Measurements from ENCODE around the gene GSE1. TPM values are rescaled to one million over a fixed set of nuclear protein-coding genes. Genes with fewer than 3 reads are reported as not detected.
"Not testable (repeated sequence)": the region's sequence is repeated elsewhere in the genome, so short reads cannot be mapped to it uniquely, and the experiment has no call there.

The GSE1 gene
- total RNA-seq, 2 experiments from 2014 or later = 29.6 to 30.0 TPM

- POLR2A ChIA-PET = no interaction called here
- CTCF ChIA-PET = no interaction called here
These were observed 26.6 kb upstream of the GSE1 start for GRCh38 chr16:85586380-85587104.

GRCh38 chr16:85587762-85588556, 25.2 kb upstream of the GSE1 start:
- CTCF ChIA-PET = no interaction called here
- POLR2A ChIA-PET = no interaction called here

- CTCF ChIA-PET = no interaction called here
- POLR2A ChIA-PET = no interaction called here
These were observed 24.3 kb upstream of the GSE1 start for GRCh38 chr16:85588562-85589503.

GRCh38 chr16:85589688-85590505, 23.2 kb upstream of the GSE1 start:
- ChIA-PET POLR2A (no interaction called here), CTCF (no interaction called here)

GRCh38 chr16:85590506-85590832, 22.7 kb upstream of the GSE1 start:
- POLR2A ChIA-PET = no interaction called here
- CTCF ChIA-PET = no interaction called here

GRCh38 chr16:85591381-85591780, 21.7 kb upstream of the GSE1 start:
- ChIA-PET CTCF (no interaction called here), POLR2A (no interaction called here)

GRCh38 chr16:85592277-85592676, 20.8 kb upstream of the GSE1 start:
- POLR2A ChIA-PET = not testable (repeated sequence)

GRCh38 chr16:85592700-85593493, 20.2 kb upstream of the GSE1 start:
- ChIA-PET CTCF (interaction anchor here (1.3 kb wide), 1 partner anchor 172 kb away, joined by 6 read pairs; no protein-coding TSS in a partner anchor), POLR2A (no interaction called here)

More at GRCh38 chr16:85592277-85592676, 20.8 kb upstream of the GSE1 start:
- CTCF ChIA-PET = interaction anchor here (1.3 kb wide), 1 partner anchor 172 kb away, joined by 6 read pairs; no protein-coding TSS in a partner anchor

GRCh38 chr16:85593494-85594221, 19.5 kb upstream of the GSE1 start:
- POLR2A ChIA-PET = no interaction called here
- CTCF ChIA-PET = interaction anchor here (0.7 to 1.3 kb wide), 2 partner anchors 16 to 173 kb away, joined by 3 to 6 read pairs; no protein-coding TSS in a partner anchor

GRCh38 chr16:85594273-85594977, 18.7 kb upstream of the GSE1 start:
- CTCF ChIA-PET = interaction anchor here (0.7 kb wide), 1 partner anchor 16 kb away, joined by 3 read pairs; no protein-coding TSS in a partner anchor

GRCh38 chr16:85594978-85595661, 18.0 kb upstream of the GSE1 start:
- CTCF ChIA-PET = no interaction called here
- POLR2A ChIA-PET = no interaction called here

More at GRCh38 chr16:85594273-85594977, 18.7 kb upstream of the GSE1 start:
- POLR2A ChIA-PET = no interaction called here

GRCh38 chr16:85595812-85596502, 17.2 kb upstream of the GSE1 start:
- ChIA-PET POLR2A (no interaction called here), CTCF (no interaction called here)

- POLR2A ChIA-PET = no interaction called here
- CTCF ChIA-PET = interaction anchor here (0.6 kb wide), 1 partner anchor 234 kb away, joined by 3 read pairs; no protein-coding TSS in a partner anchor
These were observed 15.0 kb upstream of the GSE1 start for GRCh38 chr16:85598141-85598540.

- ChIA-PET CTCF (interaction anchor here (1.3 kb wide), 1 partner anchor 180 kb away, joined by 4 read pairs; no protein-coding TSS in a partner anchor), POLR2A (no interaction called here)
These were observed 13.0 kb upstream of the GSE1 start for GRCh38 chr16:85600078-85600477.

- CTCF ChIA-PET = no interaction called here
- POLR2A ChIA-PET = no interaction called here
These were observed 12.4 kb upstream of the GSE1 start for GRCh38 chr16:85600530-85601271.

Measured in activated CD8-positive, alpha-beta memory T cell treated with anti-CD3 and anti-CD28 coated beads for 36 hours (primary cell).